Activated CD4-positive, CD25-positive, alpha-beta regulatory T cell treated with anti-CD3 and anti-CD28 coated beads, Interleukin-2, amount 50 U/mL, for 16 hours (primary cell): ENCODE results near the gene TOP1.

Experiments
- DNase-seq: peaks from one replicate; pipeline ENCODE4 v3.0.0-alpha.2; 2020; ENCODE audit warnings: low read depth, low spot score

The TOP1 gene

GRCh38 chr20:41143354-41143753, 114.7 kb downstream of the TOP1 start:
- no peak for DNase-seq

- no peak for DNase-seq
These were observed 116.7 kb downstream of the TOP1 start for GRCh38 chr20:41145317-41145716.

GRCh38 chr20:41145821-41146620, 117.4 kb downstream of the TOP1 start:
- no peak for DNase-seq

- DNase-seq, result no peak
These were observed 119.2 kb downstream of the TOP1 start for GRCh38 chr20:41147767-41148191.

- DNase-seq, result no peak
These were observed 120.3 kb downstream of the TOP1 start for GRCh38 chr20:41148942-41149341.

GRCh38 chr20:41150664-41151063, 122.0 kb downstream of the TOP1 start:
- no peak for DNase-seq

- no peak for DNase-seq
These were observed 122.7 kb downstream of the TOP1 start for GRCh38 chr20:41151134-41151869.

GRCh38 chr20:41152108-41152757, 123.6 kb downstream of the TOP1 start:
- DNase-seq, result no peak

GRCh38 chr20:41154436-41155176, 126.0 kb downstream of the TOP1 start:
- DNase-seq, result no peak

- no peak for DNase-seq
These were observed 126.6 kb downstream of the TOP1 start for GRCh38 chr20:41155261-41155660.

GRCh38 chr20:41158082-41158625, 129.5 kb downstream of the TOP1 start:
- no peak for DNase-seq

- no peak for DNase-seq
These were observed 130.9 kb downstream of the TOP1 start for GRCh38 chr20:41159547-41159946.

- no peak for DNase-seq
These were observed 132.1 kb downstream of the TOP1 start for GRCh38 chr20:41160686-41161085.

- no peak for DNase-seq
These were observed 133.3 kb downstream of the TOP1 start for GRCh38 chr20:41161886-41162285.

- DNase-seq, result no peak
These were observed 133.8 kb downstream of the TOP1 start for GRCh38 chr20:41162396-41162795.

GRCh38 chr20:41163821-41164220, 135.2 kb downstream of the TOP1 start:
- DNase-seq, result no peak

- DNase-seq, result no peak
These were observed 136.6 kb downstream of the TOP1 start for GRCh38 chr20:41165001-41165882.

GRCh38 chr20:41166201-41167117, 137.8 kb downstream of the TOP1 start:
- DNase-seq, result no peak

- no peak for DNase-seq
These were observed 138.5 kb downstream of the TOP1 start for GRCh38 chr20:41167118-41167470.
